HG03558 (cell line): Measurements from ENCODE around the gene SPAG8.

ENCODE experiments used
- ATAC-seq: cut with Tn5 transposase; IDR thresholded peaks from one replicate; pipeline ENCODE4 v1.9.1; 2021; ENCODE audit warnings: moderate number of reproducible peaks; ENCODE audit not compliant: unreplicated experiment; ENCODE audit errors: extremely low read depth

Gene SPAG8

DNA sequence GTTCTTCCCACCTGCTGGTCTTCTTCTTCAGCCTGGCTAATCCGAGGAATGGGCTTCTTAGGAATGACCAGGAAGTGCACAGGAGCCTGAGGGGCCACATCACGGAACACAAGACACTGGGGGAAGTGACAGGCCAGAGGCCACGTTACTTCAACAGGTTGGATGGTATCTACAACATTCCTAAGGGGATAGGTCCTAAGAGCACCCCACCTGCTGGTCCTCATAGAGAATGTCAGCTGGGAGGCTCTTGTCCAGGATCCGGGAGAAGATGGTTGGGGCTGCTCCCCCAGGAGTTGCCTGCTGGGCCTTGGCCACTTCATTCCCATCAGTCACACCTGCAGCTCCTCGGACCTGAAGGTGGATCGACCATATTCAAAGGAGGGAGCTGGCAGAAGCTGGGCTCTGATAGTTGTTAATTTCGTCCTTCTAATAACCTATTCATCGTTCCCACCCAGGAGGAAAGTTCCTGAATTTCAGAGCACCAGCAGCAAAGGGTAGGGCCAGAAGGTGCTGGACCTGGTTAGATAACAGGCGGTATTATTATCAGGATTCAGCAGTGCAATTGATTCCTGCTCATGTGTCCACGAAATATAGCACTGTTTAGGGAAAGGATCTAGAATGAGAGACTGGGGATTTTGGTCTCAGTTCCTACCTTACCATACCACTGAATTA is 1.5 kb upstream of the SPAG8 start:
- ATAC-seq = no peak

DNA sequence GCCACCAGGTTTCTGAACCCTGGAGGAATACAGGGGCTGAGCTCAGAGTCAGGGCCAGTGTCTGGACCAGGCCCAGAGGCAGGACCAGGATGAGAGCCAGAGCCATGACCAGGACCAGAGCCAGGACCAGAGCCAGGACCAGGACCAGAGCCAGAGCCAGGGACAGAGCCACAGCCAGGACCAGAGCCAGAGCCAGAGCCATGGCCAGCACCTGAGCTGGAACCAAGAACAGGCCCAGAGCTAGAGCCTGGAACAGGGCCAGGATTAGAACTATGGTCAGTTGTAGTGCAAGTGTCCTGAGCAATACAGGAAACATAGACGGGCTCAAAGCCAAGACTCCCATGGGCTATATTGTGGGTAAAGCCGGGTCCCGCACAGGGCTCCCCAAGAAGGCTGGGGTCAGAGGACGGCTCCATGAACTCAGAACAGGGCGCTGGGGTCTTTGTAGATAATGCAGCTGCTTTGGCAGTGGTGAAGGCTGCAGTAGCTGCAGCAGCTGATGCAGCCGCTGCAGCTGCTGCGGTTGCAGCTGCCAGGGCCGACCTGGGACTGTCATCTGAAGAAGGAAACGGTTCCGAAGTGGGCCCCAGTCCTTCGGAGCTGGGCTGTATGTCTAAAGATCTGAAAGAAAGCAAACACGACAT is 559 bp downstream of the SPAG8 start:
- ATAC-seq = no peak

DNA sequence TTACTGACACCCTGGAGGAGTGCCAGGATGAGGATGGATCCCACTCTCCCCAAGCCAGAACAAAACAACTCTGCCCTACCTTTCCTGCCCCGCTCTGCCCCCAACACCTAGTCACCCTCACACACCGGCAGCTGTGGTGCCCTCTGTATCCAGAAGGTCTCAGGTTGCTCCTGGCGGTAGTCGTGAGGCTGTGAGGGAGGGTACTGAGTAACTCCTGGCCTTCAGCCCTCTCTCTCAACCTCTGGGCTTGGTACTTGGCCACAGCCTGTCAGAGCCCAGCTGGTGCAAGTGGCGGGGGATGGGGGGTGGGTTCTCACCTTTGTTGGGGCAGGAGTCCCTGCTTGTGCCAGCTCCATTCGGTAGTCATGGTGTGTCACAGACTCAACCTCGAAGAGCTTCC is 1.9 kb downstream of the SPAG8 start:
- ATAC-seq = no peak

DNA sequence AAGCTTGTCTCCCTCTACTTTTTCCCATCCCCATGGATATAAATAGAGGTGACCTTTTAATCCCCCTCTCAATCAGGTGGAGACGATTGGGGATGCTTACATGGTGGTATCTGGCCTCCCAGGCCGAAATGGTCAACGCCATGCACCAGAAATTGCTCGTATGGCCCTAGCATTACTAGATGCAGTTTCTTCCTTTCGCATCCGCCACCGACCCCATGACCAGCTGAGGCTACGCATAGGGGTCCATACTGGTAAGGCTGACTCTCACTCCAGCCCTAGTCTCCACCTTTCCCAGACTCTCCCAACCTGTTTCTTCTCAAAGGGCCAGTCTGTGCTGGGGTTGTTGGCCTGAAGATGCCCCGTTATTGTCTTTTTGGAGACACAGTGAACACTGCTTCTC is 3.6 kb downstream of the SPAG8 start:
- no peak for ATAC-seq

GRCh38 chr9:35806101-35806500 is 6.0 kb downstream of the SPAG8 start:
- no peak for ATAC-seq

DNA sequence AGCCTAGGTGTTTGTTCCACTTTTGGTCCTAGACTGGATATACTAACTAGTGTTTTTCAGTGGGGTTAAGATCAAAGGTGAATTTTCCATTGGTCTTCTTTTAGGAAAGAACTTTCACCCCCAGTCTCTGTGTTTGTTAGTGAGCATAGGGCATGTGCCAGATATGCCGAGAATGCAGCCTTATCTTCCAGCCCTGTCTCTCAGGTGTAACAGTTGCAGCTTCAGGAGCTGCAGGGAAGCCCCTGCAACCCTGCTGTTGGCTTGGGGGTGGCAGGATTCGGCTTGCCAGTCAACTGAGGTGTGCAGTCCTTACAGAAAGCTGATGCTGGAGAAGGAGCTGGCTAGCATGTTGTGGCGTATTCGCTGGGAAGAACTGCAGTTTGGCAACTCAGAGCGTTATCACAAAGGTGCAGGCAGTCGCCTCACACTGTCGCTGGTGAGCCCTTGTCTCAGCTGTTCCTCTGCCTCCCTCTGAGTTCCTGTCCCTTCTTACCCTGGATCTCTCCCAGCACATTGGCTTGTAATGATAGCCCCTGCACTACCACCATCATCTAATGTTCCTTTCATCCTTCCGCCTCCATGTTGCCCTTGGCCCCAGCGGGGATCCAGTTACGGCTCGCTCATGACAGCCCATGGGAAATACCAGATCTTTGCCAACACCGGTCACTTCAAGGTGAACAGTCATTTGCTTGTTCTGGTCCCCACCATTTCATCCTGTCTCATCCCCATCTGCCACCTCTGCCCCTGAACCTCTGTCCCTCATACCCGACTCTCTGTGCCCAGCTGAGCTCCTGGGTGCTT is 10.5 kb downstream of the SPAG8 start:
- ATAC-seq = no peak

- ATAC-seq = no peak
These were observed 11.5 kb downstream of the SPAG8 start for GRCh38 chr9:35800530-35800929.

DNA sequence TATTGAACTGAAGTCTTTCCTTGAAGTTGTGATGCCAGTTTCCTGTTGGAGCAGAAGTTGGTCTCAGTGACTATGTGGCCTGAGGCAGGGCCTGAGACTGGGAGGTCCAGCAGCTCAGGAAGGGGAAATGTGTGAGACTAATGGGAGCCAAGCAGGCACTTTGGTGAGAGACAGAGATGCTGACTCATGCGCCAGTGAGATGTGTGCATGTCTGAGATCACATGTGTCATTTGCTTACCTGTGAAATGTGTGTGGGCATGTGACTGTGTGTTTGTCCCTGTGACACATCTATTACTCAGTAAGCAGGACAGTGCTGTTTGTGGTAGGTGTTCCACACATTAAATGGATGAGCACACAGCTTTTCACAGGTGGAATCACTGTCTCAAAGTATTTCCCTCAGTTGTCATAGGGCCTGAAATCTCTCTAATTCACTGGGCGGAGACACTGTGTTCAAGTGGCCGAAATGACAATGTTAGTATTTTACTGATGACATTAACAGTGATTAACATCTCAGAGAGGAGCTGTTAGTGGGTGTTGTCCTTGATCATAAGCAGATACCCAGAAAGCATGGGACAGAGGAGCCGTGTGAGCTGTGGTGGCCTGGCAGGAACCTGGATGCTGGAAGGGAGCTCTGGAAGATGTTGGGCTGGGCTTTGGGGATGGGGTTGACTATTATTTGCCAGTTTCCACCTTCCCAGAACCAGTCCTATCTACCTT is 13.2 kb downstream of the SPAG8 start:
- ATAC-seq = no peak

- no peak for ATAC-seq
These were observed 14.6 kb downstream of the SPAG8 start for GRCh38 chr9:35797311-35798109.

- no peak for ATAC-seq
These were observed 16.4 kb downstream of the SPAG8 start for GRCh38 chr9:35795695-35796094.

DNA sequence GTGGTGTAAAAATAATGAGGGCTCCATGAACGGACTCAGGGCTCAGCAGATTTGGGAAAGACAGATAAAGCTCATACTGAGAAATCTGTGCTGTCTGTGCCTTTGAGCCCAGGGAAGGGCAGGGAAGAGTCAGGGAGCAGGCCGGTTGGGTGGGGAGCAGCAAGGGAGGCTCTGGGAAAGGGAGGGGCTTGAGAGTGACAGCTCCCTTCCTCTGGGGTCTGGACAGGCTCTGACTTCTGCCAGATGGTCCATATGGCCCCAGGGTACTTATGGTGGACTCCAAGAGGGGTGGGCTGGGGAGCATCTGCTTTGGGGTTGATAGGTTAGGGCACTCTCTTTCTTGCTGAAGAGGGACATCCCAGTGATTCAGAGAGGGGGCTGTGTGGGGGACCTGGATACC is 18.6 kb downstream of the SPAG8 start:
- no peak for ATAC-seq

DNA sequence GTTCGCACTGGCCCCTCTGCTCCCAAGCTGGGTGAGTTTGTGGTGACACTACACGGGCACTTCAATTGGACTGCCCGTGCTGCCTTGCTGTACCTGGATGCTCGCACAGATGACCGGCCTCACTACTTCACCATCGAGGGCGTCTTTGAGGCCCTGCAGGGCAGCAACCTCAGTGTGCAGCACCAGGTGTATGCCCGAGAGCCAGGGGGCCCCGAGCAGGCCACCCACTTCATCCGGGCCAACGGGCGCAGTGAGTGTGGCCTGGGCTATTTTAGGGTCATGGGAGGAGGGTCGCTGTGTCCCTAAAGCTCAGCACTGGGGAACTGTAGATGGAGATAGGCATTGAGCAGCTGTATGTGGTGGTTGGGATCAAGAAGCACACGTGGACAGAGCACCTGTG is 19.2 kb downstream of the SPAG8 start:
- no peak for ATAC-seq

- ATAC-seq = no peak
These were observed 19.8 kb downstream of the SPAG8 start for GRCh38 chr9:35792024-35792813.

DNA sequence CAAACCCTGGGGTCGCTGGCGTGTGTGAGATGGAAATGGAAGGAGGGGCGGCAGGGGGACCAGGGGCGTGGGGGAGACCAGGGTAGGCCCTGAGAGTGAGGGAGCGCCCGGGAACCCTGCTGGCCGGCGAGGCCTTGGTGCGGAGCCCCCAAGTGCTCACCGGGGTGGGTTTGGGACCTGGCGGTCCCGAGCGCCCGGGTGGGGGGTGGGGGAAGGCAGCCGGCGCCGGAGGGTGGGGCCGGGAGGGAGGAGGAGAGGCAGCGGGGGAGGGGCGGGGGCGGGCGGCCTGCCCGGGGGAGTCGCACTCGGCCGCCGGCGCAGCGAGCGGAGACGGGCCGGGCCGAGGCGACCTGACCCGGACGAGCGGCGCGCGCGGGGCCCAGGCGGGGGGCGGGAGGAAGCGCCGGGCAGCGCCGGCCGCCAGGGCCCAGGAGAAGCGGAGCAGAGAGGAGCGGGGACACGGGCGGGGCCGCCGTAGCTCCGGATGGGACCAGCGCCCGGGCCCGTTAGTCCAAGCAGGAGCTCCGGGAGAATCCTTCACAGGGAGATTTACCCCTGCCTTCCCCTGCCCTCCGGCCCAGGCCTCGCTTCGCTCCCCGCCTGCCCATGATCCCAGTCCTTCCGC is 20.7 kb downstream of the SPAG8 start, which contains the start of gene NPR2:
Gene NPR2 (plus strand): TSS at position 295 of the 625 bp plus-strand sequence. CDS start 818 bp downstream, outside the sequence.
- no peak for ATAC-seq

GRCh38 chr9:35790385-35791296 is 21.4 kb downstream of the SPAG8 start:
- ATAC-seq = no peak

DNA sequence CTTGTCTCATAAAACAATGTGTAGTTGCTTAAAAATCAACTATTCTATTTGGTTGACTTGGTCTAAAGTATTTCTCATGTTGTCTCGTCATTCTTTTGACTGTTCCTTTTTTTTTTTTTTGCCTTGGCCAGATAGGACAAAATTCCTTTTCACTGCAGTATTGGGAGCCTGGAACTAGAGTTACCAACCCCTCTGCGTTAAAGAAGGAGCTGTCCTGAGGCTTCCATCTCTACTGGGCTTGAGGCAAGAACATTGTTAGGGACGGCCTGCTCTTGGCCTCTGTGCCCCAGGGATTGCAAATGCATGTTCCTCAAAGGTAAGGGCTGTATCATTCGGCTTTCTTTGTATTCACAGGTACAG is 22.1 kb downstream of the SPAG8 start:
- ATAC-seq = no peak

- ATAC-seq = no peak
These were observed 22.5 kb downstream of the SPAG8 start for GRCh38 chr9:35789541-35789940.

DNA sequence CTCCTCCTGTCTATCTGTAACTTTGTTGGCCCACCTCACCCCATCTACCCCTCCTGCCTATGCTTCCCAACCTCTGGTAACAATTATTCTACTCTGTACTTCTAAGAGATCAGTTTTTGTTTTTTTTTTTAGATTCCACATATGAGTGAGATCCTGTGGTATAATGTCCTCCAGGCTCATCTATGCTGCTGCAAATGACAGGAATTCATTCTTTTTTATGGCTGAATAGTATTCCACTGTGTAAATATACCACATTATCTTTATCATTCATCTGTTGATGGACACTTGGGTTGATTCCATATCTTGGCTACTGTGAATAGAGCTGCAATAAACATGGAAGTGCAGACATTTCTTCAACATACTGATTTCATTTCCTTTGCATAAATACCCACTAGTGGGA is 28.6 kb downstream of the SPAG8 start:
- no peak for ATAC-seq
